Activated CD4-positive, alpha-beta T cell treated with anti-CD3 and anti-CD28 coated beads, Interleukin-2, amount 10 ng/mL, durations not matched to agents 7 days and 5 days (primary cell): ENCODE measurements around the gene SPG7. TPM values are rescaled to one million over a fixed set of nuclear protein-coding genes. Genes with fewer than 3 reads are reported as not detected.
"Not testable (repeated sequence)": the region's sequence is repeated elsewhere in the genome, so short reads cannot be mapped to it uniquely, and the experiment has no call there.

Experiments
- CTCF ChIA-PET: fragments of 350-600 bp; sonication (Branson Sonifier 250); formaldehyde crosslinking; loops from one replicate; lab custom pipeline; 2021; ENCODE audit warnings: antibody characterized with exemption; lab: Charles Lee
- POLR2A ChIA-PET: fragments of 350-600 bp; sonication (Branson Sonifier 250); formaldehyde crosslinking; loops from one replicate; lab custom pipeline; 2021; ENCODE audit warnings: antibody characterized with exemption; lab: Charles Lee
- DNase-seq: peaks from one replicate; pipeline ENCODE4 v3.0.0-alpha.2; 2020
- H3K27ac Mint-ChIP-seq: one replicate; pipeline ENCODE4 v1.8.0; 2021; ENCODE audit warnings: mild to moderate bottlenecking, moderate library complexity, mixed read lengths
- H3K27me3 Mint-ChIP-seq: one replicate; pipeline ENCODE4 v1.8.0; 2021; ENCODE audit warnings: mixed read lengths
- H3K36me3 Mint-ChIP-seq: one replicate; pipeline ENCODE4 v1.8.0; 2021; ENCODE audit warnings: low read depth, mixed read lengths
- H3K4me1 Mint-ChIP-seq: one replicate; pipeline ENCODE4 v1.8.0; 2021; ENCODE audit warnings: mixed read lengths
- H3K4me3 Mint-ChIP-seq: one replicate; pipeline ENCODE4 v1.8.0; 2021; ENCODE audit warnings: mild to moderate bottlenecking, moderate library complexity, mixed read lengths
- H3K9me3 Mint-ChIP-seq: one replicate; pipeline ENCODE4 v1.8.0; 2021; ENCODE audit warnings: mixed read lengths
- total RNA-seq, 2 experiments: library from RNA; stranded (reverse); gene quantifications; one replicate each; pipeline ENCODE4 v1.2.3, GENCODE V29; 2021

Gene SPG7
- total RNA-seq, 2 experiments from 2014 or later: 88.3 to 101 TPM

DNA sequence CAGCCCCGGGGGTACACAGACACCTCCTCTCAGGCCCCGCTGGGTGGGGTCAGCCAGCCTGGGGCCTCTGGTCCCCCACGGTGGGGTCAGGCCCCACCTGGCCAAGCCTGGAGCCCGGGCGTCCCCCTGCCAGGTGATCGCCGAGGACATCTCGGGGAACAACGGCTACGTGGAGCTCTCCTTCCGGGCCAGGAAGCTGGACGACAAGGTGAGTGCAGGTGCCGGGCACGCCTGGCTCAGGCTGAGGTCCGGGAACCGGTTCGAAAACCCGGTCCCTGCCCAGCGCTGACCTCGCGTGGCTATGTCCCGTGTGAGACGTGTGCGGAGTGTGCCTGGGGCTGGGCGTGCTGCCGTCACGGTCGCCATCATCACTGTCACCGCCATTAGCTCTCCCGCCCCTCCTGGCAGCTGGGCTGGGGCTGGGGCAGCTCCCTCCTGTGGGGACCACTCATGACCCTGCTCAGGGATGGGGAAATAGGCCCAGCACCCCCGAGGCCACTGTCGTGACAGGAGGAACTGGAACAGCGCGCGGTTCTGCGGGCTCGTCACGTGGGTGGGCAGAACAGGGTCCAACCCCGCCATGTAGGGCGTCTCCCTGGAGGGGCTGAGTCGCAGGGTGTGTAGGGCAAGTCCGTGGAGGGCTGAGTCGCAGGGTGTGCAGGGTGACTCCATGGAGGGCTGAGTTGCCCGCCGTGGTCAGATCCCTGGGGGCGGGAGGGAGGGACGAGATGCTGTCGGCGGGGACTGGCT is 75.9 kb downstream of the SPG7 start:
- ChIA-PET POLR2A (no interaction called here), CTCF (no interaction called here)
- DNase-seq: no peak
- Mint-ChIP-seq H3K4me3 (no peak overlapping the region), H3K9me3 (no peaks in the 10 kb centered on the region), H3K4me1 (no peaks in the 10 kb centered on the region), H3K27ac (no peak overlapping the region), H3K27me3 (no peaks in the 10 kb centered on the region), H3K36me3 (no peaks in the 10 kb centered on the region)

DNA sequence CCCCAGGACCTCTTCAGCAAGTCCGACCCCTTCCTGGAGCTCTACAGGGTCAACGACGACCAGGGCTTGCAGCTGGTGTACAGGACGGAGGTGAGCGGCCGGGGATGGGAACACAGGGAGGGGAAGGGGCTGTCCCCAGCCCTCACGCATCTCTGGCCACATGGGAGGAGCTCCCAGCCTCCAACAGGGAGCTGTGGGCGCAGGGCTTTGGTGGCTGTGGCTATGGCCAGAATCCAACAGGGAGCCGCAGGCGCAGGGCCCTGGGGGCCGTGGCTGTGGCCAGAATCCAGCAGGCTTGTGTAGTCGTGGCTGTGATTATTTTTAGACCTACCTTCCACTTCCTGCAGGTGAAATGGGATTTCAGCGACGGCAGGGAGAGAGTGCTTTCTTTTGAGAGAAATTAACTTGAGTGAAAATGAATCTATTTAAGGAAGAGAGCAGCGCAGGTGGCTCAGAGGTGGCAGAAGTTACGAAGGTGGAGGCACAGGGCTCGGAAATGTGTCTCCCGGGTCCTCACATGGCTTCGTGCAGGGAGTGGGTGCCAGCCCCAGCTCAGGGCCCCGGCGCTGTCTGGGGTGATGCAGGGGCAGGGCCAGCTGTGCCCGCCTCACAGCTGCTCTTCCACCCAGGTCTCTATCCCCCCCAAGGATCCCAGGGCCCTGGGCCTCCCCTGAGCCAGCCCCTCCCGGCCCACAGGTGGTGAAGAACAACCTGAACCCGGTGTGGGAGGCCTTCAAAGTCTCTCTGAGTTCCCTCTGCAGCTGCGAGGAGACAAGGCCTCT is 76.8 kb downstream of the SPG7 start:
- H3K27ac Mint-ChIP-seq: no peak overlapping the region
- no peak for DNase-seq
- ChIA-PET POLR2A (no interaction called here), CTCF (no interaction called here)
- H3K4me1 Mint-ChIP-seq: no peaks in the 10 kb centered on the region
- no peak overlapping the region for H3K4me3 Mint-ChIP-seq
- no peaks in the 10 kb centered on the region for H3K9me3 Mint-ChIP-seq
- no peaks in the 10 kb centered on the region for H3K27me3 Mint-ChIP-seq
- no peaks in the 10 kb centered on the region for H3K36me3 Mint-ChIP-seq

DNA sequence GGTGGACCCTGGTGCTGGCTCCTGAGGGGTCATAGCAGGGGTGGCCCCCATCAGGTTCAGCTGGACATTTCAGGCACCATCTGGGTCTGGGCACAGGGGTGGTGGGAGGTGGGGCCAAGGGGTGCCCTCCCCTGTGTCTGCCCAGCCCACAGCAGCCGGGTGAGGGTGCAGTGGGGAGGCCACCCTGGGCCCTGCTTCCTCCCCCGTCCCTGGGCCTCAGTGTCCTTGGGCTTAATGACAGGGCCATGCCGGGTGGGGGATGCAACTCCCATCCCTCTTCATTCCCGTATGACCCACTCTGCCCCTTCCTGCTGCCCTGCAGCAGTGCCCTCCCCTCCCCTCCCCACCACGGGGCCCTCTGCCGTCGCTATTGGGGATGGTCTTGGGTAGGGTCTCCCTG is 78.0 kb downstream of the SPG7 start:
- no peaks in the 10 kb centered on the region for H3K27me3 Mint-ChIP-seq
- no peaks in the 10 kb centered on the region for H3K9me3 Mint-ChIP-seq
- no peak overlapping the region for H3K4me3 Mint-ChIP-seq
- ChIA-PET CTCF (no interaction called here), POLR2A (no interaction called here)
- DNase-seq: no peak
- no peak overlapping the region for H3K27ac Mint-ChIP-seq
- no peaks in the 10 kb centered on the region for H3K36me3 Mint-ChIP-seq
- no peaks in the 10 kb centered on the region for H3K4me1 Mint-ChIP-seq

DNA sequence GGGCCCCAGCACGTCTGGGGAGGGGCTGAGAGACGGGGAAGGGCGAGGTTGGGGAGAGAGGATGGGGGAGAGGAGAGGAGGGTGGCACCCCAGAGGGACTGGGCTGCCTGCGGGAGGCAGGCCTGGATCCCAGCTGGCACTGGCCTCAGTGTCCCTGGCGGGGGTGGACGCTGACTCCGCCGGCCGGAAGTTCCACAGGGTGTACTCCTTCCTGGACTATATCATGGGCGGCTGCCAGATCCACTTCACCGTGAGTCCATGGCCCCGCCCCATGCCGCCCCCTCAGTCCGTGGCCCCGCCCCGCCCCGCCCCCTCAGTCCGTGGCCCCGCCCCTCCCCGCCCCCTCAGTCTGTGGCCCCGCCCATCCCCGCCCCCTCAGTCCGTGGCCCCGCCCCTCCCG is 78.7 kb downstream of the SPG7 start:
- no peaks in the 10 kb centered on the region for H3K4me1 Mint-ChIP-seq
- no peaks in the 10 kb centered on the region for H3K36me3 Mint-ChIP-seq
- no peak overlapping the region for H3K4me3 Mint-ChIP-seq
- CTCF ChIA-PET: no interaction called here
- H3K9me3 Mint-ChIP-seq: no peaks in the 10 kb centered on the region
- no peak for DNase-seq
- H3K27me3 Mint-ChIP-seq: no peaks in the 10 kb centered on the region
- POLR2A ChIA-PET: no interaction called here
- peak overlapping the region; percentile 13 for H3K27ac Mint-ChIP-seq

DNA sequence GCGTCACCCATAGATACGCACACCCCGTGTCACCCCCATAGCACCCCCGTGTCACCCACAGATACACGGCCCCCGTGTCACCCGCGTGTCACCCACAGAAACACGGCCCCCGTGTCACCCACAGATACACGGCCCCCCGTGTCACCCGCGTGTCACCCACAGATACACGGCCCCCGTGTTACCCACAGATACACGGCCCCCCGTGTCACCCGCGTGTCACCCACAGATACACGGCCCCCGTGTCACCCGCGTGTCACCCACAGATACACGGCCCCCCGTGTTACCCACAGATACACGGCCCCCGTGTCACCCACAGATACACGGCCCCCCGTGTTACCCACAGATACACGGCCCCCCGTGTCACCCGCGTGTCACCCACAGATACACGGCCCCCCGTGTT is 79.5 kb downstream of the SPG7 start:
- POLR2A ChIA-PET, H3K9me3 Mint-ChIP-seq, H3K4me1 Mint-ChIP-seq, H3K27ac Mint-ChIP-seq, CTCF ChIA-PET, DNase-seq, H3K27me3 Mint-ChIP-seq, H3K4me3 Mint-ChIP-seq, H3K36me3 Mint-ChIP-seq: not testable (repeated sequence)

DNA sequence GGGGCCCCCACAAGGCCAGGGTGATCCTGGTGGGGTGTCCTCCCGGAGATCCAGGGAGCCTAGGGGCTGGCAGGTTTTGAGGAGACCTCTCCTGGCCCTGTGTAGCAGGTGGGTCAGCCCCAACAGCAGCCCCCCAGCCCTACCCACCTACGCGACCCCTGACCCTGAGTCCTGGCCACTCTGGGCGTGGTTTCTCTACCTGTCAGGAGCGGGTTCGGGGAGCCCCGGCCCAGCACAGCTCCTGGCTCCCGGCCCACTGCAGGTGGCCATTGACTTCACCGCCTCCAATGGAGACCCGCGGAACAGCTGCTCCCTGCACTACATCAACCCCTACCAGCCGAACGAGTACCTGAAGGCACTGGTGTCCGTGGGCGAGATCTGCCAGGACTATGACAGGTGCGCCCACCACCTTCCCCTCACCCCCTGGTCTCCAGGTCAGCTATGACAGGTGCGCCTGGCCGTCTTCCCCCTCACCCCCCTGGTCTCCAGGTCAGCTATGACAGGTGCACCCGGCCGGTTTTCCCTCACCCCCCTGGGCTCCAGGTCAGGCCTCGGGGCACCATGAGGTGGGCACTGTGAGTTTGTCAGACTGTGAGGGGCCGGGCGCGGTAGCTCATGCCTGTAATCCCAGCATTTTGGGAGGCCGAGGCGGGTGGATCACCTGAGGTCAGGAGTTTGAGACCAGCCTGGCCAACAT is 80.4 kb downstream of the SPG7 start:
- no peaks in the 10 kb centered on the region for H3K36me3 Mint-ChIP-seq
- ChIA-PET POLR2A (no interaction called here), CTCF (no interaction called here)
- no peak overlapping the region for H3K27ac Mint-ChIP-seq
- H3K4me1 Mint-ChIP-seq: peaks cover 4% of the 10 kb centered on the region
- no peak overlapping the region for H3K4me3 Mint-ChIP-seq
- no peak for DNase-seq
- no peaks in the 10 kb centered on the region for H3K9me3 Mint-ChIP-seq
- no peaks in the 10 kb centered on the region for H3K27me3 Mint-ChIP-seq

DNA sequence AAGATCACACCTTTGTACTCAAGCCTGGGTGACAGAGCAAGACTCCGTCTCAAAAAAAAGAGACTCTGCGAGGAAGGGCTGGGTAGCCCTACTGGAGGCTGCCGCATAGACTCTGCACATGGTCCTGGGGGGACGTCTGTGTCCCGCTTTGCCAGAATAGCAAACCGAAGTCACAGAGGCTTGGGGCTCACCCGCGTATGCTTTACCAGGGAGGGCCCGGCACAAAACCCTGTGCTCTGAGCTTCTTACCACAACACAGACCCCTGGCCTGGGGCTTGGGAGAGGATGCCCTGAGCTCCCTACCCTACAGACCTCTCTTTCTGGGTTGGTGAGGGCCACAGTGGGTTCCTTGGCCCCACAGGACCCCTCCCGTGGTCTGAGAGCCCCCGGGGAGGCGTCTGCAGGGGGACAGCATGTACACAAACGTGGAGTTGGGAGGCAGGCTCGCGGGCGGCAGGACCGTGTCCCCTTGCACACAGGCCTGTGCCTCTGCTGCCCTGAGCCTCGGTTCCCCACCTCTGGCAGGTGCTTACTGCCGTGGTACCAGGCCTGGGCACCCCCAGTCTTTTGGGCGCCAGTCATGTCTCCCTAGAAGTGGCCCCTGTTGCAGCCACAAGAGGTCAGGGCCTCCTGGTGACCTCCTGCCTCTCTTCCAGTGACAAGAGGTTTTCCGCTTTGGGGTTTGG is 81.2 kb downstream of the SPG7 start:
- Mint-ChIP-seq H3K36me3 (no peaks in the 10 kb centered on the region), H3K4me3 (no peak overlapping the region), H3K27me3 (no peaks in the 10 kb centered on the region), H3K27ac (no peak overlapping the region), H3K4me1 (peaks cover 12% of the 10 kb centered on the region), H3K9me3 (no peaks in the 10 kb centered on the region)
- ChIA-PET CTCF (interaction anchor here (1.3 kb wide), 1 partner anchor 11 kb away, joined by 3 read pairs; no protein-coding TSS in a partner anchor), POLR2A (no interaction called here)
- no peak for DNase-seq

DNA sequence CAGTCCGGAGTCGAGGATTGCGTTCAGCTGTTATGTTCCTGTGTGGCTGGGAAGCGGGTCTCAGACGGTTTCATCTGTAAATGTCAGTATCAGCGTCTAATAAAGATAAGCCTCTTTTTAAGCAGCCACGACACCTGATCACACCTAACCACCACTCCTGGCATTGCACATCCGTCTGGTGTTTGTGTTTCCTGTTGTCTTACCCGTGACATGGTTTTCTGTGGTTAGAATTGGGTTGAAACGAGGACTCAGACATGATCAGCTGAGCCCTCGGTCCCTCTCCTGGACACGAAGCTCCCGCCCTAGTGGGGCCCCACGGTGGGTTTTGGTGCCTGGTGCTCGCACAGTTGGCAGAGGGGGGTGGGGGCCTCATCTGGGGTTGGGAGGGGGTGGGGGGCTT is 85.6 kb downstream of the SPG7 start:
- ChIA-PET CTCF (no interaction called here), POLR2A (no interaction called here)
- no peaks in the 10 kb centered on the region for H3K9me3 Mint-ChIP-seq
- peak overlapping the region; percentile 31 for H3K4me3 Mint-ChIP-seq
- no peaks in the 10 kb centered on the region for H3K27me3 Mint-ChIP-seq
- H3K27ac Mint-ChIP-seq: peak overlapping the region; percentile 85
- no peaks in the 10 kb centered on the region for H3K36me3 Mint-ChIP-seq
- peak; percentile 73 for DNase-seq
- peaks cover 18% of the 10 kb centered on the region for H3K4me1 Mint-ChIP-seq

DNA sequence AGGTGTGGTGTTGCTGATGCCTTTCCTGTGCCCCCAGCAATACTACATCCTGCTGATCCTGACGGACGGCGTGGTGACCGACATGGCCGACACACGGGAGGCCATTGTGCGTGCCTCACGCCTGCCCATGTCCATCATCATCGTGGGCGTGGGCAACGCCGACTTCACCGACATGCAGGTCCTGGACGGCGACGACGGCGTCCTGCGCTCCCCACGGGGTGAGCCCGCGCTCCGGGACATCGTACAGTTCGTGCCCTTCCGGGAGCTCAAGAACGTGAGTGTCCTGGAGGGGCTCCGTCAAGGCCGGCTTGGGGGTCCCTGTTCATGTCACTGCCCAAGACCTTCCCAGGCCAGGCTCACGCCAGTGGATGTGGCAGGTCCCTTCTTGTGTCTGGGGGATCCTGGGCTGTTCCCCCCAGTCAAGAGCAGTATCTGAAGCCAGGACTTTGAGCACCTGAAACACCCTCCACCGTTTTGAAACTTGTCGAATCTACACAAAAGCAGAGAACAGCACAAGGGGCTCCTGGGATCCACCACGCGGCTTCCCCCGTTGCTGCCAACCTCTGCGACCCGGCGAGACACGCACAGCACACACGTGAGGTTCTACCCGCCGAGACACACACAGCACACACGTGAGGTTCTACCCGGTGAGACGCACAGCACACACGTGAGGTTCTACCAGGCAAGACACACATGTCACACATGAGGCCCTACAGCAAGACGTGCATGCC is 87.3 kb downstream of the SPG7 start:
- ChIA-PET POLR2A (no interaction called here), CTCF (no interaction called here)
- no peaks in the 10 kb centered on the region for H3K36me3 Mint-ChIP-seq
- DNase-seq: no peak
- H3K27ac Mint-ChIP-seq: no peak overlapping the region
- H3K9me3 Mint-ChIP-seq: no peaks in the 10 kb centered on the region
- no peak overlapping the region for H3K4me3 Mint-ChIP-seq
- H3K27me3 Mint-ChIP-seq: no peaks in the 10 kb centered on the region
- H3K4me1 Mint-ChIP-seq: peaks cover 21% of the 10 kb centered on the region

DNA sequence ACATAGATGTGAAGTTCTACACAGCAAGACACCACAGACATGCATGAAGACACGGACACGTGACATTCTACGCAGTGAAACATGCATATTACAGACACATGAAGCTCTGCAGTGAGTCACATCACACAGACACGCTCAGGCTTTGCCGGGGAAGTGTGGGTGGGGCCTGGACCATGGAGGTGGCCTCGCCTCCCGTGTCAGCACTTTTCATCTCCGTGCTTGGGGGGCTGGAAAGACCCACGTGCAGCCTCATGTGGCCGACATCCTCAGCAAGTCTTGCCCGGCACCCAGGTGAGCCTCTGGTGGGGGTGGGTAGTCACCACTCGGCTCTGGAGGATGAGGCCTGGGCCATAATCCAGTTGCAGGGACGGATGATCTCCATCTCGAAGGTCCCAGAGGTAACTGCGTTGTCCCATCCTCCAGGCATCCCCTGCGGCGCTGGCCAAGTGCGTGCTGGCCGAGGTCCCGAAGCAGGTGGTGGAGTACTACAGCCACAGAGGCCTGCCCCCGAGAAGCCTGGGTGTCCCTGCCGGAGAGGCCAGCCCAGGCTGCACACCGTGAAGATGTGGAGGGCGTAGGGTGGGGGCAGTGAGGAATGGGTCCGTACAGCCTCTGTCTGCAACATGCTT is 88.0 kb downstream of the SPG7 start:
- H3K27me3 Mint-ChIP-seq: no peaks in the 10 kb centered on the region
- CTCF ChIA-PET: interaction anchor here (0.6 kb wide), 1 partner anchor 42 kb away, joined by 3 read pairs; no protein-coding TSS in a partner anchor
- H3K9me3 Mint-ChIP-seq: no peaks in the 10 kb centered on the region
- POLR2A ChIA-PET: no interaction called here
- H3K36me3 Mint-ChIP-seq: no peaks in the 10 kb centered on the region
- no peak for DNase-seq
- H3K4me3 Mint-ChIP-seq: no peak overlapping the region
- H3K4me1 Mint-ChIP-seq: peaks cover 21% of the 10 kb centered on the region
- H3K27ac Mint-ChIP-seq: no peak overlapping the region

DNA sequence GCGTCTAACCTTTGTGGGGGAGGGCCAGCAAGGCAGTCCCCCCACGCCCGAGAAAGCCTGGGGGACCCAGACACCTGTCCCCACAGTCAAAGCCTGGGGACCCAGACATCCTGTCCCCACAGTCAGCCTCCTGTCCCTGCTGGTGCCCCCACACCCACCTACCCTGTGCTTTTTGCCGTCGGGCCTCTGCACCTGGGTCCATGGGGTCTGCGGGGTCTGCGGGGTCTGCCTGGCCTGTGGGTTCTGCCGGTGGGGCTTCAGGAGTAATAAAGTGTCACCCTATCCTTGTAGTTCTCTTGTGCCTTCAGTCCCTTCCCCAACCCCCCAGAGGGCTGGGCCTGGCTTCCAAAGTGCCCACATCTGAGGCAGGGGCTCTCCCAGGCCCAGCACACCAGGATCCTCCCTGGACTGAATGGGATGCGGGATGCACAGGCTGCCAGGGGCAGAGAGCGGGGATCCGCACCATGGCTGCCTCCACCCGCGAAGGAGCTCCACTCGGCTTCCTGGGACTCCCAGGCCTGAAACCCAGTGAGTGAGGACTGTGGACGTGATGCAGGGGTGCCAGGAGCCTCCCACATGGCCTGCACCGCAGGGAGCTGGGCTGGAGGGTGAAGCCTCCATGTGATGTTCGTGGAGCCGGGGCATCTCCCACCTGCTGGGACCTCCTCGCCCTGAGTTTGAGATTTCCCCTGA is 88.9 kb downstream of the SPG7 start:
- Mint-ChIP-seq H3K36me3 (no peaks in the 10 kb centered on the region), H3K9me3 (no peaks in the 10 kb centered on the region), H3K4me1 (peaks cover 22% of the 10 kb centered on the region), H3K4me3 (no peak overlapping the region), H3K27ac (peak overlapping the region; percentile 13), H3K27me3 (no peaks in the 10 kb centered on the region)
- POLR2A ChIA-PET: no interaction called here
- DNase-seq: no peak
- CTCF ChIA-PET: interaction anchor here (0.6 kb wide), 2 partner anchors 42 to 71 kb away, joined by 3 to 5 read pairs; no protein-coding TSS in a partner anchor
